K562 (cell line): ENCODE results near the gene GLT6D1. TPM values are rescaled to one million over a fixed set of nuclear protein-coding genes. Genes with fewer than 3 reads are reported as not detected.

Experiments used
- ATAC-seq: fragments of 200-7000 bp; cut with Tn5 transposase; 3 replicates; pipeline ENCODE4 v1.9.1; 2020; ENCODE audit warnings: moderate library complexity
- BruUV-seq: library from RNA; stranded (reverse); fragments of 400-500 nt; replicated peaks from 2 replicates; lab custom pipeline; 2021; lab: Mats Ljungman, UMichigan
- CTCF ChIA-PET: fragments of 300-600 bp; formaldehyde crosslinking; extraction: SDS; loops from one replicate; lab custom pipeline; 2021; ENCODE audit warnings: low intra/inter-chr PET ratio; lab: Yijun Ruan, JAX
- POLR2A ChIA-PET: fragments of 300-600, 350-650 bp; sonication (Branson Sonifier 250); formaldehyde crosslinking; extraction: SDS; loops from one replicate; lab custom pipeline; 2021; ENCODE audit warnings: antibody characterized with exemption, inconsistent platforms; lab: Yijun Ruan, JAX
- DNase-seq, 4 experiments: peaks; one replicate each; pipeline versions ENCODE4 v3.0.0 to v3.0.0-alpha.2; 2011 to 2018; ENCODE audit warnings: low spot score in 3 of 4, mixed read lengths in 3 of 4; ENCODE audit errors: extremely low read depth in 1 of 4
- FAIRE-seq: peaks from 2 replicates; lab custom pipeline; 2011; peaks lifted over from hg19 to GRCh38; lab: Jason Lieb, UNC
- H2AFZ ChIP-seq: 2 replicates; pipeline ENCODE4 v1.6.0; 2011; ENCODE audit warnings: low read depth, low read length, control low read depth, inconsistent platforms
- H3K27ac ChIP-seq: fragments of 200-600 bp; 3 replicates; pipeline ENCODE4 v1.8.0; 2011; ENCODE audit warnings: low read depth, mild to moderate bottlenecking, control low read depth, inconsistent platforms, low read length, moderate library complexity, mixed read lengths; ENCODE audit errors: extremely low read depth
- H3K27me3 ChIP-seq, 2 experiments: fragments of 300-600 bp in 1 of 2; 2 replicates in 1 of 2; 3 replicates in 1 of 2; pipeline versions ENCODE4 v1.6.0 to v1.8.0; 2011; ENCODE audit warnings: inconsistent platforms in 2 of 2, low read length in 2 of 2, mild to moderate bottlenecking in 1 of 2, mixed read lengths in 1 of 2, moderate library complexity in 1 of 2; ENCODE audit not compliant: control insufficient read depth in 2 of 2, insufficient read depth in 2 of 2
- H3K36me3 ChIP-seq: fragments of 300-600 bp; 3 replicates; pipeline ENCODE4 v1.8.0; 2011; ENCODE audit warnings: mild to moderate bottlenecking, low read length, inconsistent platforms; ENCODE audit not compliant: control insufficient read depth, insufficient read depth
- H3K4me1 ChIP-seq, 2 experiments: fragments of 200-600 bp in 1 of 2; replicated peaks in 1 of 2; 2 replicates in 1 of 2; 3 replicates in 1 of 2; pipeline versions ENCODE4 v1.5.1 to v1.8.0; 2011; ENCODE audit warnings: inconsistent platforms in 2 of 2, low read length in 2 of 2, mild to moderate bottlenecking in 1 of 2, mixed read lengths in 1 of 2, moderate library complexity in 1 of 2; ENCODE audit not compliant: control insufficient read depth in 2 of 2, insufficient read depth in 2 of 2
- H3K4me2 ChIP-seq: 2 replicates; pipeline ENCODE4 v1.6.1; 2011; ENCODE audit warnings: low read length, control low read depth, inconsistent platforms, mixed read lengths; ENCODE audit not compliant: insufficient read depth
- H3K4me3 ChIP-seq: fragments of 200-600 bp; sonication (generic), shearing (Covaris generic); 2 replicates; pipeline ENCODE4 v1.5.1; 2016; ENCODE audit warnings: control low read depth, inconsistent platforms
- H3K79me2 ChIP-seq: fragments of 200-600 bp; 3 replicates; pipeline ENCODE4 v1.8.0; 2011; ENCODE audit warnings: low read length, inconsistent platforms; ENCODE audit not compliant: control insufficient read depth, insufficient read depth
- H3K9ac ChIP-seq, 2 experiments: 2 replicates each; pipeline versions ENCODE4 v1.6.0 to v1.6.1; 2011; ENCODE audit warnings: low read depth in 2 of 2, low read length in 2 of 2, control low read depth in 1 of 2, inconsistent platforms in 1 of 2, mild to moderate bottlenecking in 1 of 2, mixed read lengths in 1 of 2; ENCODE audit not compliant: insufficient read depth in 1 of 2
- H3K9me1 ChIP-seq: one replicate; pipeline ENCODE4 v1.6.0; 2011; ENCODE audit warnings: inconsistent platforms, mild to moderate bottlenecking, low read length, moderate library complexity; ENCODE audit not compliant: control insufficient read depth, insufficient read depth
- H3K9me3 ChIP-seq: replicated peaks from 2 replicates; pipeline ENCODE4 v1.5.1; 2011; ENCODE audit warnings: low read depth, low read length, inconsistent platforms; ENCODE audit not compliant: control insufficient read depth, insufficient read depth
- H4K20me1 ChIP-seq: replicated peaks from 2 replicates; pipeline ENCODE4 v1.6.1; 2011; ENCODE audit warnings: low read length, inconsistent platforms, mixed read lengths; ENCODE audit not compliant: control insufficient read depth, insufficient read depth
- ATF3 ChIP-seq, 2 experiments: fragments of 450-650 bp in 1 of 2; sonication (generic) in 1 of 2; formaldehyde crosslinking in 1 of 2; IDR thresholded peaks in 1 of 2; conservative IDR thresholded peaks in 1 of 2; 2 replicates each; pipeline versions ENCODE4 v1.6.1 to v1.8.1; 2016 to 2023; ENCODE audit warnings: mild to moderate bottlenecking in 2 of 2, moderate library complexity in 2 of 2, inconsistent platforms in 1 of 2, missing genetic modification reagents in 1 of 2
- ETV1 ChIP-seq: fragments of 450-650 bp; conservative IDR thresholded peaks from 2 replicates; pipeline ENCODE4 v1.6.1; 2016; ENCODE audit warnings: missing genetic modification characterization, control low read depth, low read depth, missing compliant biosample characterization
- FOSL1 ChIP-seq: fragments of 200-800 bp; sonication (Bioruptor generic); conservative IDR thresholded peaks from 2 replicates; pipeline ENCODE4 v1.6.1; 2016; ENCODE audit warnings: missing genetic modification characterization, missing compliant biosample characterization
- GABPB2 ChIP-seq: fragments of 250-450 bp; sonication (Bioruptor Pico); conservative IDR thresholded peaks from 2 replicates; pipeline ENCODE4 v1.5.1; 2021; ENCODE audit warnings: mild to moderate bottlenecking
- HDAC1 ChIP-seq, 2 experiments: fragments of 450-650 bp; IDR thresholded peaks; 2 replicates each; pipeline ENCODE4 v1.6.1; 2016 to 2017; ENCODE audit warnings: inconsistent platforms in 1 of 2, mild to moderate bottlenecking in 1 of 2, moderate library complexity in 1 of 2
- NFIC ChIP-seq: fragments of 450-650 bp; IDR thresholded peaks from 2 replicates; pipeline ENCODE4 v1.6.1; 2017; ENCODE audit warnings: mild to moderate bottlenecking, inconsistent platforms
- NFYB ChIP-seq: IDR thresholded peaks from 2 replicates; pipeline ENCODE4 v1.6.1; 2011; ENCODE audit warnings: mild to moderate bottlenecking, moderate library complexity; ENCODE audit not compliant: insufficient read length; ENCODE audit errors: extremely low read depth
- SAFB2 ChIP-seq: fragments of 200-400 bp; formaldehyde crosslinking; IDR thresholded peaks from 2 replicates; pipeline ENCODE4 v1.6.1; 2018; ENCODE audit warnings: borderline replicate concordance, low read length, low read depth, moderate library complexity; ENCODE audit not compliant: severe bottlenecking
- ZBTB1 ChIP-seq: sonication (generic); formaldehyde crosslinking; IDR thresholded peaks from 2 replicates; pipeline ENCODE4 v1.8.1; 2023; ENCODE audit warnings: missing genetic modification reagents, low read depth, mild to moderate bottlenecking, borderline replicate concordance
- ZNF212 ChIP-seq: fragments of 450-650 bp; formaldehyde crosslinking; IDR thresholded peaks from 2 replicates; pipeline ENCODE4 v1.4.0; 2020; ENCODE audit warnings: mild to moderate bottlenecking
- ZNF592 ChIP-seq: fragments of 450-650 bp; IDR thresholded peaks from 2 replicates; pipeline ENCODE4 v1.6.1; 2017; ENCODE audit warnings: antibody characterized with exemption, mild to moderate bottlenecking
- WGBS: fragments of 100-300 bp; shearing (Covaris generic); methylation state at CpG from one replicate; pipeline ENCODE4 v1.1.6; 2016; ENCODE audit warnings: low coverage, mixed read lengths; ENCODE audit not compliant: insufficient coverage; ENCODE audit errors: missing lambda C conversion rate; 5-methylcytosine and 5-hydroxymethylcytosine counted together
- in situ Hi-C: fragments of 300-500 bp; cut with MboI; formaldehyde crosslinking; loops from 4 replicates; pipeline ENCODE4 v1.15.0; 2018; ENCODE audit warnings: inconsistent platforms, mixed read lengths
- intact Hi-C: fragments of 100-400 bp; cut with micrococcal nuclease; formaldehyde crosslinking; loops from 2 replicates; pipeline ENCODE4 v1.14.2; 2022
- polyA plus RNA-seq, 8 experiments: library from polyadenylated mRNA; depleted of rRNA in 4 of 8; stranded (reverse) in 5 of 8; unstranded in 3 of 8; fragments of >200 nt; fragmentation: Nextera tagmentation in 2 of 8; fragmentation: Illumina TruSeq in 1 of 8; extraction: Ambion mirVana in 2 of 8; extraction: Trizol in 1 of 8; gene quantifications; 2 replicates each; pipeline versions ENCODE4 v1.2.1 to v1.2.3, GENCODE V29; 2011 to 2014; ENCODE audit warnings: inconsistent platforms in 1 of 8, missing spikeins in 1 of 8
- total RNA-seq, 7 experiments: library from RNA; depleted of rRNA in 6 of 7; stranded (reverse); fragments of >200 nt in 6 of 7; fragmentation: Illumina TruSeq in 2 of 7; extraction: Trizol in 2 of 7; gene quantifications; 2 replicates each; pipeline versions ENCODE4 v1.2.1 to v1.2.3, GENCODE V29; 2011 to 2021; ENCODE audit warnings: low replicate concordance in 1 of 7
- TF ChIP-seq, protein P1 (sequence below), 2 experiments: fragments of 450-650 bp; conservative IDR thresholded peaks; 2 replicates each; pipeline ENCODE4 v1.6.1; 2017; ENCODE audit warnings: mild to moderate bottlenecking in 2 of 2, moderate library complexity in 2 of 2
- TF ChIP-seq, protein P2 (sequence below): IDR thresholded peaks from 3 replicates; pipeline ENCODE4 v1.6.1; 2011; ENCODE audit warnings: borderline replicate concordance, mild to moderate bottlenecking; ENCODE audit not compliant: insufficient read length, insufficient read depth

The GLT6D1 gene
- total and polyA plus RNA-seq, 9 of the 15 experiments (the other 6 are each of a cell fraction or from before 2014, with no cell fraction given): not detected

DNA sequence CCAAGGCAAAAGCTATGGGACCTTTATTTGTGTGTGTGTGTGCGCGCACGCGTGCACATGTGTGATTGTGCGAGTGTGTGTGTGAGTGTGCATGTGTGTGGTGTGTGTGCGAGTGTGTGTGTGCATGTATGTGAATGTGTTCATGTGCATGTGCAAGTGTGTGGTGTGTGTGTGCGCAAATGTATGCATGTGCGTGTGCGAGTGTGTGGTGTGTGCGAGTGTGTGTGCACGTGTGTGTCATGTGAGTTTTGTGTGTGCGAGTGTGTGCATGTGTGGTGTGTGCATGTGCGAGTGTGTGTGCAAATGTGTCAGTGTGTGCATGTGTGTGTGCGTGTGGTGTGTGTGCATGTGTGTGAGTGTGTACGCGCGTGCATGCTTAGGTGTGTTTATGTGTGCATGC lies 11.1 kb upstream of the GLT6D1 start (continued):
- TF ChIP-seq ATF3 (IDR thresholded peaks at IDR 0.05) (no peak), ATF3 (CRISPR knock-in tag; conservative IDR thresholded peaks at IDR 0.05) (no peak), GABPB2 (CRISPR knock-in tag) (no peak), ETV1 (tag) (no peak), FOSL1 (tag) (no peak), ZBTB1 (CRISPR knock-in tag) (no peak), HDAC1 (IDR thresholded peaks at IDR 0.05) (no peak)
- TF ChIP-seq, protein P1, sequence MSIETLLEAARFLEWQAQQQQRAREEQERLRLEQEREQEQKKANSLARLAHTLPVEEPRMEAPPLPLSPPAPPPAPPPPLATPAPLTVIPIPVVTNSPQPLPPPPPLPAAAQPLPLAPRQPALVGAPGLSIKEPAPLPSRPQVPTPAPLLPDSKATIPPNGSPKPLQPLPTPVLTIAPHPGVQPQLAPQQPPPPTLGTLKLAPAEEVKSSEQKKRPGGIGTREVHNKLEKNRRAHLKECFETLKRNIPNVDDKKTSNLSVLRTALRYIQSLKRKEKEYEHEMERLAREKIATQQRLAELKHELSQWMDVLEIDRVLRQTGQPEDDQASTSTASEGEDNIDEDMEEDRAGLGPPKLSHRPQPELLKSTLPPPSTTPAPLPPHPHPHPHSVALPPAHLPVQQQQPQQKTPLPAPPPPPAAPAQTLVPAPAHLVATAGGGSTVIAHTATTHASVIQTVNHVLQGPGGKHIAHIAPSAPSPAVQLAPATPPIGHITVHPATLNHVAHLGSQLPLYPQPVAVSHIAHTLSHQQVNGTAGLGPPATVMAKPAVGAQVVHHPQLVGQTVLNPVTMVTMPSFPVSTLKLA (conservative IDR thresholded peaks at IDR 0.05): no peak

DNA sequence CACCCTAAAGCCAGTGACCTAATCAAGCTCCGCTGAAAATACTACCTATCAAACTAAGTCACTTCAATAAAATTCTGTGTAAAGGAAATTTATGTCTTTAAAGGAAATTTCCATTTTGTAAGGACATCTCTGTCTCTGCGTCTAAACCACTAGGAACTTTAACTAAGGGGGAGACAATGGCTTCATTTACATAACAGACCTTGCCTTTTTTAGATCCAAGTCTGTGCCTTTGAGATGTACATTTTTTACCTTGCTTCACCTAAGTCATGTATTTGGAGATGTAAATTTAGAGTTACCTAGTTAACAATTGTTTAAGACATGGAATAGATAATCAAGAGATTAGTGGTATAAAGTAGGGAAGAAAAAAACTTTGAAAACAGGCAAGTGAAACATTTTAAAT lies 10.2 kb upstream of the GLT6D1 start:
- BruUV-seq: no TSS peak
- POLR2A ChIA-PET: no interaction called here
- TF ChIP-seq ZNF592: no peak
- no peak for TF ChIP-seq NFIC
- TF ChIP-seq NFYB: no peak
- no peak for TF ChIP-seq ZNF212 (CRISPR knock-in tag)
- TF ChIP-seq, protein P2, sequence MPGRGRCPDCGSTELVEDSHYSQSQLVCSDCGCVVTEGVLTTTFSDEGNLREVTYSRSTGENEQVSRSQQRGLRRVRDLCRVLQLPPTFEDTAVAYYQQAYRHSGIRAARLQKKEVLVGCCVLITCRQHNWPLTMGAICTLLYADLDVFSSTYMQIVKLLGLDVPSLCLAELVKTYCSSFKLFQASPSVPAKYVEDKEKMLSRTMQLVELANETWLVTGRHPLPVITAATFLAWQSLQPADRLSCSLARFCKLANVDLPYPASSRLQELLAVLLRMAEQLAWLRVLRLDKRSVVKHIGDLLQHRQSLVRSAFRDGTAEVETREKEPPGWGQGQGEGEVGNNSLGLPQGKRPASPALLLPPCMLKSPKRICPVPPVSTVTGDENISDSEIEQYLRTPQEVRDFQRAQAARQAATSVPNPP: no peak
- no peak for TF ChIP-seq SAFB2

More for the DNA sequence above, 10.2 kb upstream of the GLT6D1 start:
- WGBS: 5% methylated on average over 2 of the region's 2 CpGs
- Histone ChIP-seq H3K4me1 (no peaks in the 10 kb centered on the region), H3K27ac (no peak overlapping the region), H3K4me3 (no peak overlapping the region), H3K9me3 (peaks cover 10% of the 10 kb centered on the region), H3K9ac (no peak overlapping the region), H4K20me1 (no peaks in the 10 kb centered on the region), H2AFZ (no peak overlapping the region), H3K4me2 (no peak overlapping the region), H3K9me1 (no peaks in the 10 kb centered on the region), H3K36me3 (no peaks in the 10 kb centered on the region), H3K79me2 (no peaks in the 10 kb centered on the region), H3K27me3 (0 out of 5 replicates have a peak, but pooled peaks cover 0 to 3% of the 10 kb centered on the region in 2 experiments)
- ATAC-seq: no peak
- intact Hi-C loops: no loop called here
- CTCF ChIA-PET: no interaction called here
- FAIRE-seq: no peak
- no peak for DNase-seq
- in situ Hi-C loops: no loop called here
